CD14-positive monocyte (primary cell): ENCODE results near the gene FGD2. TPM values are rescaled to one million over a fixed set of nuclear protein-coding genes. Genes with fewer than 3 reads are reported as not detected.

Source experiments
- DNase-seq, 3 donors: peaks; one replicate each; pipeline ENCODE4 v3.0.0-alpha.2; 2011 to 2022
- H2AFZ ChIP-seq: 2 replicates; pipeline ENCODE4 v1.6.0; 2012; ENCODE audit warnings: mild to moderate bottlenecking, low read depth, low read length, inconsistent platforms; ENCODE audit not compliant: insufficient read depth, poor library complexity, severe bottlenecking
- H3K27ac ChIP-seq, 2 donors: 1 replicate in 1 of 2; 2 replicates in 1 of 2; pipeline ENCODE4 v1.5.1; 2012 to 2013; ENCODE audit warnings: low read length in 2 of 2, control low read depth in 1 of 2, inconsistent platforms in 1 of 2, low read depth in 1 of 2, mild to moderate bottlenecking in 1 of 2
- H3K27me3 ChIP-seq, 2 donors: one replicate each; pipeline versions ENCODE4 v1.6.0 to v1.6.1; 2011 to 2013; ENCODE audit warnings: low read length in 2 of 2; ENCODE audit not compliant: control insufficient read depth in 2 of 2, insufficient read depth in 2 of 2
- H3K36me3 ChIP-seq, 2 donors: replicated peaks in 1 of 2; 1 replicate in 1 of 2; 2 replicates in 1 of 2; pipeline versions ENCODE4 v1.5.1 to v1.6.1; 2012 to 2013; ENCODE audit warnings: low read length in 2 of 2, control low read depth in 1 of 2, inconsistent platforms in 1 of 2, mild to moderate bottlenecking in 1 of 2; ENCODE audit not compliant: insufficient read depth in 2 of 2, control insufficient read depth in 1 of 2
- H3K4me1 ChIP-seq, 2 donors: 1 replicate in 1 of 2; 2 replicates in 1 of 2; pipeline versions ENCODE4 v1.5.1 to v1.6.1; 2012 to 2013; ENCODE audit warnings: low read length in 2 of 2, control low read depth in 1 of 2, inconsistent platforms in 1 of 2, mild to moderate bottlenecking in 1 of 2, moderate library complexity in 1 of 2; ENCODE audit not compliant: insufficient read depth in 2 of 2, control insufficient read depth in 1 of 2
- H3K4me2 ChIP-seq: replicated peaks from 2 replicates; pipeline ENCODE3; 2012; ENCODE audit warnings: low read length, moderate library complexity, mild to moderate bottlenecking; ENCODE audit not compliant: poor library complexity, severe bottlenecking; ENCODE audit errors: extremely low read depth
- H3K4me3 ChIP-seq, 3 experiments: fragments of 200-600 bp in 1 of 3; sonication (generic) in 1 of 3; replicated peaks in 1 of 3; 1 replicate in 2 of 3; 2 replicates in 1 of 3; pipeline ENCODE4 v1.5.1; 2011 to 2013; ENCODE audit warnings: low read length in 3 of 3, mild to moderate bottlenecking in 3 of 3, control low read depth in 2 of 3, low read depth in 2 of 3, inconsistent platforms in 1 of 3, moderate library complexity in 1 of 3
- H3K79me2 ChIP-seq: 2 replicates; pipeline ENCODE4 v1.6.0; 2012; ENCODE audit warnings: mild to moderate bottlenecking, control low read depth, inconsistent platforms, low read length, moderate library complexity; ENCODE audit not compliant: insufficient read depth
- H3K9ac ChIP-seq: 2 replicates; pipeline ENCODE4 v1.6.0; 2017; ENCODE audit warnings: low read length, mild to moderate bottlenecking; ENCODE audit not compliant: insufficient read depth, poor library complexity, severe bottlenecking
- H3K9me3 ChIP-seq, 2 donors: replicated peaks in 1 of 2; 1 replicate in 1 of 2; 2 replicates in 1 of 2; pipeline versions ENCODE4 v1.5.1 to v1.6.1; 2012 to 2013; ENCODE audit warnings: low read length in 2 of 2, control low read depth in 1 of 2; ENCODE audit not compliant: control insufficient read depth in 1 of 2, insufficient read depth in 1 of 2
- H4K20me1 ChIP-seq: 2 replicates; pipeline ENCODE4 v1.6.0; 2012; ENCODE audit warnings: mild to moderate bottlenecking, low read length, control low read depth, moderate library complexity; ENCODE audit not compliant: insufficient read depth
- H3K27ac Mint-ChIP-seq, 7 donors: one replicate each; pipeline ENCODE4 v1.8.0; 2020; ENCODE audit warnings: mild to moderate bottlenecking in 7 of 7, mixed read lengths in 7 of 7, moderate library complexity in 6 of 7, inconsistent platforms in 2 of 7
- H3K27me3 Mint-ChIP-seq, 3 donors: one replicate each; pipeline ENCODE4 v1.8.0; 2021 to 2022; ENCODE audit warnings: low read depth in 3 of 3, mild to moderate bottlenecking in 3 of 3, mixed read lengths in 3 of 3, moderate library complexity in 3 of 3, inconsistent platforms in 1 of 3
- H3K36me3 Mint-ChIP-seq, 2 donors: one replicate each; pipeline ENCODE4 v1.8.0; 2020; ENCODE audit warnings: mixed read lengths in 2 of 2, inconsistent platforms in 1 of 2, mild to moderate bottlenecking in 1 of 2
- H3K4me1 Mint-ChIP-seq: one replicate; pipeline ENCODE4 v1.8.0; 2020; ENCODE audit warnings: mild to moderate bottlenecking, mixed read lengths
- H3K4me3 Mint-ChIP-seq, 2 donors: one replicate each; pipeline ENCODE4 v1.8.0; 2020; ENCODE audit warnings: mild to moderate bottlenecking in 2 of 2, mixed read lengths in 2 of 2, moderate library complexity in 1 of 2
- H3K9me3 Mint-ChIP-seq, 7 donors: one replicate each; pipeline ENCODE4 v1.8.0; 2020 to 2022; ENCODE audit warnings: mixed read lengths in 7 of 7, mild to moderate bottlenecking in 6 of 7, moderate library complexity in 6 of 7, inconsistent platforms in 2 of 7
- WGBS: methylation state at CpG from one replicate; pipeline ENCODE4 v1.1.5; 2013; ENCODE audit warnings: missing lambda C conversion rate; ENCODE audit not compliant: insufficient coverage; 5-methylcytosine and 5-hydroxymethylcytosine counted together
- intact Hi-C, 2 donors: fragments of 100-400 bp; cut with micrococcal nuclease; formaldehyde crosslinking; loops; one replicate each; pipeline versions ENCODE4 v1.15.0 to v1.15.1; 2023
- polyA plus RNA-seq, 3 donors: library from polyadenylated mRNA; depleted of rRNA in 1 of 3; unstranded in 2 of 3; stranded (reverse) in 1 of 3; fragments of 300-500 nt in 2 of 3; fragments of >200 nt in 1 of 3; fragmentation: Illumina TruSeq in 2 of 3; gene quantifications; 1 replicate in 2 of 3; 2 replicates in 1 of 3; pipeline ENCODE4 v1.2.3, GENCODE V29; 2012 to 2021
- TF ChIP-seq, protein P1 (sequence below): fragments of 200-600 bp; IDR thresholded peaks from one replicate; pipeline ENCODE4 v1.8.0; 2022; ENCODE audit warnings: antibody characterized with exemption, mild to moderate bottlenecking

FGD2 gene
- polyA plus RNA-seq, 3 donors, result 25.3 to 356 (median 50.0) TPM

DNA sequence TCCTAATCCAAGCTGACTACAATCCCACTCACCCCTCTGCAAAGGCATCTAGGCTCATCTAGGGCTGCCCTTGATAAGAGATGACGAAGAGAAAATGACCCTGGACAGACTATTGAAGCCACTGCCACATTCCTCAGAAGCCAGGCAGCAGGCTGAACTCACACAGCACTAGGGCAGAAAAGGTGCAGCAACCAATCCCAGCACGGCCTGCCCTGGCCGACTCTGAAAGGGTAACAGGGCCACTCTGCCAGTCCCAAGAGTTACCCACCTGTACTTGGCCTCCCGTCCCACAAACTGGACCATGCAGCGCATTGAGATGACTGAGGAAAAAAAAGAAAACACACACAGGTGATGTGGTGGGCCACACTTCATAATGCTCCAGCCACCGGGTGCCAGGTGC, 28.5 kb upstream of the FGD2 start:
- no peak overlapping the region for H3K4me3 ChIP-seq
- no peaks in the 10 kb centered on the region for H3K4me1 ChIP-seq
- peaks cover 6% of the 10 kb centered on the region for H3K4me1 Mint-ChIP-seq
- no peak overlapping the region for H3K27ac ChIP-seq
- peak overlapping the region in 2 of 7 donors; percentile 6 to 30 for H3K27ac Mint-ChIP-seq
- peaks cover 89% of the 10 kb centered on the region for H4K20me1 ChIP-seq
- no peak overlapping the region for H3K9ac ChIP-seq
- WGBS, result 100% methylated on average over 3 of the region's 6 CpGs
- intact Hi-C loops, result loop anchor here in 1 of 2 donors (5.0 kb wide), 1 partner anchor 40 kb away; no protein-coding TSS in a partner anchor
- H3K79me2 ChIP-seq, result peaks cover 47% of the 10 kb centered on the region
- no peak overlapping the region for H3K4me3 Mint-ChIP-seq
- no peak overlapping the region for H2AFZ ChIP-seq
- no peaks in the 10 kb centered on the region for H3K9me3 Mint-ChIP-seq
- H3K4me2 ChIP-seq, result no peak overlapping the region
- TF ChIP-seq, protein P1, sequence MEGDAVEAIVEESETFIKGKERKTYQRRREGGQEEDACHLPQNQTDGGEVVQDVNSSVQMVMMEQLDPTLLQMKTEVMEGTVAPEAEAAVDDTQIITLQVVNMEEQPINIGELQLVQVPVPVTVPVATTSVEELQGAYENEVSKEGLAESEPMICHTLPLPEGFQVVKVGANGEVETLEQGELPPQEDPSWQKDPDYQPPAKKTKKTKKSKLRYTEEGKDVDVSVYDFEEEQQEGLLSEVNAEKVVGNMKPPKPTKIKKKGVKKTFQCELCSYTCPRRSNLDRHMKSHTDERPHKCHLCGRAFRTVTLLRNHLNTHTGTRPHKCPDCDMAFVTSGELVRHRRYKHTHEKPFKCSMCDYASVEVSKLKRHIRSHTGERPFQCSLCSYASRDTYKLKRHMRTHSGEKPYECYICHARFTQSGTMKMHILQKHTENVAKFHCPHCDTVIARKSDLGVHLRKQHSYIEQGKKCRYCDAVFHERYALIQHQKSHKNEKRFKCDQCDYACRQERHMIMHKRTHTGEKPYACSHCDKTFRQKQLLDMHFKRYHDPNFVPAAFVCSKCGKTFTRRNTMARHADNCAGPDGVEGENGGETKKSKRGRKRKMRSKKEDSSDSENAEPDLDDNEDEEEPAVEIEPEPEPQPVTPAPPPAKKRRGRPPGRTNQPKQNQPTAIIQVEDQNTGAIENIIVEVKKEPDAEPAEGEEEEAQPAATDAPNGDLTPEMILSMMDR, result no peak
- peaks cover 96 to 100% of the 10 kb centered on the region in 2 donors for H3K36me3 ChIP-seq
- H3K27me3 Mint-ChIP-seq, result peaks cover 0 to 1% (median 0%) of the 10 kb centered on the region in 3 donors
- H3K27me3 ChIP-seq, result no peaks in the 10 kb centered on the region
- peaks cover 90 to 97% of the 10 kb centered on the region in 2 donors for H3K36me3 Mint-ChIP-seq
- DNase-seq, result no peak
- no peaks in the 10 kb centered on the region for H3K9me3 ChIP-seq

- Mint-ChIP-seq H3K27ac (peak overlapping the region in 3 of 7 donors; percentile 4 to 32 (median 5)), H3K36me3 (peaks cover 86 to 93% of the 10 kb centered on the region in 2 donors), H3K27me3 (peaks cover 0 to 1% (median 0%) of the 10 kb centered on the region in 3 donors), H3K4me3 (no peak overlapping the region), H3K4me1 (peaks cover 6% of the 10 kb centered on the region), H3K9me3 (no peaks in the 10 kb centered on the region)
- no peak for DNase-seq
- 92% methylated on average over 9 of the region's 16 CpGs for WGBS
- Histone ChIP-seq H3K4me1 (peaks cover 0 to under 1% of the 10 kb centered on the region in 2 donors), H3K9ac (no peak overlapping the region), H2AFZ (no peak overlapping the region), H3K4me3 (no peak overlapping the region), H3K27ac (peak overlapping the region in 1 of 2 donors; percentile 6), H3K36me3 (peaks cover 90 to 95% of the 10 kb centered on the region in 2 donors), H3K9me3 (no peaks in the 10 kb centered on the region), H3K4me2 (no peak overlapping the region), H4K20me1 (peaks cover 92% of the 10 kb centered on the region), H3K79me2 (peaks cover 53% of the 10 kb centered on the region), H3K27me3 (no peaks in the 10 kb centered on the region)
- intact Hi-C loops, result loop anchor here in 1 of 2 donors (5.0 kb wide), 1 partner anchor 40 kb away; no protein-coding TSS in a partner anchor
- TF ChIP-seq, protein P1, result peak; percentile 45
Measured at GRCh38 chr6:36977470-36977941, 27.9 kb upstream of the FGD2 start.
